HG03565 (cell line): ENCODE measurements around the gene NBDY.
A peak's percentile ranks its signal among the peaks of the same experiment; 100 is the strongest.
"Not testable (repeated sequence)": the region's sequence is repeated elsewhere in the genome, so short reads cannot be mapped to it uniquely, and the experiment has no call there.

ENCODE experiments used
- ATAC-seq: cut with Tn5 transposase; IDR thresholded peaks from one replicate; pipeline ENCODE4 v1.9.1; 2021; ENCODE audit warnings: mild to moderate bottlenecking, moderate library complexity; ENCODE audit not compliant: unreplicated experiment

The NBDY gene

GRCh38 chrX:56764153-56764974, 35.3 kb downstream of the NBDY start:
- peak; percentile 48 for ATAC-seq

DNA sequence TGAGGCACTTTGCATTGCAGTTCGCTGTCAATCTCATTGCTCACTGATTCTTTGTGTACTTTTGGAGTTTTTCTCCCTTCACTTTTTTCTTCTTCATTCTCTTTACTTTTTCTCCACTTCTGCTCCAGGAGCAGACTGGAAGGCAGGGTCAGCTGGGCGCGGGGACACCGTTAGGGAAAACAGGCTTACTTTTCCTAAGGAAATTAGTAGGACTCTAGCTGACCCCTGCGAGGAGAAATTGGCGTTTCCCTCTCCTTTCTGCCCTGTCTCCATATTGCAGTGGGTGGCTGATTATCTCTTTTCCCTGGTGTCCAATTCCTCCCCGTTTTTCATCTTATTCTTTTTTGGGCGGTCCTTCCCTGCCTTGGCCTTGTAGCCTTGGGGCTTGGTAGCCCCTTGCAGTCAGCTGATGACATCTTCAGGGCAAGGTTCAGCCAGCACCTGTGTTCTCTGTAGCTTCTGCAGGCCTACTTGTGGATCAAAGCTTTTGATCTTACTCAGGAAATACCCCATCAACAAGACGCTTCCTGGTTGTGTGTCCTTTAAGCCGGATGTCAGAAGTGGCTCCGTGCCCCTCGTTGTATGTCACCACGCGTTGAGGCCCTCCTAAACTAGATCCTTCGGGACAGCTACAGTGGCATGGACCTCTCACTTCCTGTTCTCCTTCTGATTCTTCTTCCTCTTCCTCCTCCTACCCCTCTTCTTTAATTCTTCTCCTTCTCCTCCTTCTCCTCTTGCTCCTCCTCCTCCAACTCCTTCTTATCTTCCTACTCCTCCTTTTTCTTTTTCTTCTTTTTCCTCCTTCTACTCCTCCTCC, 36.1 kb downstream of the NBDY start:
- no peak for ATAC-seq

GRCh38 chrX:56765811-56766553, 36.9 kb downstream of the NBDY start:
- no peak for ATAC-seq

DNA sequence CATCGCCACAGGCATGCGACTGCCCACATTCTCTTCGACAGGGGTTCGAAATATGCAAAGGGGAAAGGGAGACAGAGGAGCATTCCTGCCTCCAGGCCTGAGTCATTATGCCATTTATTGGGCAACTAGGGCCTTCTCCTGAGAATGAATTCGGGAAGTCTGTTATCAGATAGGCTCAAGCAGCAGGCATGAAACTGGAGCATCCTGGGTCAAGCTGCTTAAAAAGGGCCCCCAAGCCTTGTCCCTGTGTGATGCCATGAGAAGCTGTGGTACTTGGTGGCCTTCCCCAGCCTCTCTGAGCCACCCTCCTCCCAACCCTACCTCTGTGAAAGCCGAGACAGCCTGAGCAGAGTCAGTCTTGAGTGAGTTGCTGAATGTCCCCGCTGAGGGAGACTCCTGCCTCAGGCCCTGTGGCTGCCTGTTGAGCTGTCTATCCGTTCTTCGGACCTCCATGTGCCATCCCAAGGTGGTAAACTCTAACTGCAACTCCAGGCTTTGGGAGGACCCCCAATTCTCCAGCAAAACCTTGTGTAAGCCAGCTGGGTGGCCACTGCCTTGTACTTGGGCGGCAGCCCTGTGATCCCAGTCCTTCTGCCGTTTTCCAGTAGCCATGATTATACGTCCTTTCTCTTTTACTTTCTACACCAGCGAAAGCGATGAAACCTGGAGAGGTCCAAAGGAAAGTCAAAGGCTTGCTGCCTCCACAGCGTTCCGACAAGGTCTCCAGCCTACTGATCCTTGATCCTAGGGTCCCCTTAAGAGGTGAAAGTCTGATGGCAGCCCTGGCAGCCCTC, 37.7 kb downstream of the NBDY start:
- no peak for ATAC-seq

GRCh38 chrX:56767348-56768119, 38.5 kb downstream of the NBDY start:
- not testable (repeated sequence) for ATAC-seq

DNA sequence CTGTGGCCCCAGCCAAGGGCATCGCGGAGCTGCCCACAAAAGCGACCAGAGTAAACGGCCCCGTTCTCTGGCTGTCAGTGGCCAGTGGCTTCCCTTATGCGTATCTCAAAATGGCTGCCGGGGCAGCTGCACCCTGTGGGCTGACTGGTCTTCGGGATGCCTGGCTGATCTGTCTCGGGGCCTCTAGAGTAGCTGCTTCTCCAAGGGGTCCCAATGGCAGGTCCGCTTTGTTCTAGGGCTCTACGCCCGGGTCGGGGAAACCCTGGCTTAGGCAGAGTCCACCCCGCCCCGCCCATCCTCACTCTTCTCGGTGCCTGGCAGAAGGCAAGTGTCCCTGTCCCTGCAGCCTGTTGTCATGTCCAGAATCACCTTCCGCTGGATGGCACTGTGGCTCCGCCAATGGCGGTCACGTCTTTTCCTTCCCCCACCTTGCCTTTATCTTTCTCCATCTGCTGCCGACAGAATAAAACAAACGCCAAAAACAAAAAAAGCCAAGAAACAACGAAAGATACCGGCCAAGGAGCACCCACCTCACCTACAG, 39.1 kb downstream of the NBDY start:
- ATAC-seq: not testable (repeated sequence)

DNA sequence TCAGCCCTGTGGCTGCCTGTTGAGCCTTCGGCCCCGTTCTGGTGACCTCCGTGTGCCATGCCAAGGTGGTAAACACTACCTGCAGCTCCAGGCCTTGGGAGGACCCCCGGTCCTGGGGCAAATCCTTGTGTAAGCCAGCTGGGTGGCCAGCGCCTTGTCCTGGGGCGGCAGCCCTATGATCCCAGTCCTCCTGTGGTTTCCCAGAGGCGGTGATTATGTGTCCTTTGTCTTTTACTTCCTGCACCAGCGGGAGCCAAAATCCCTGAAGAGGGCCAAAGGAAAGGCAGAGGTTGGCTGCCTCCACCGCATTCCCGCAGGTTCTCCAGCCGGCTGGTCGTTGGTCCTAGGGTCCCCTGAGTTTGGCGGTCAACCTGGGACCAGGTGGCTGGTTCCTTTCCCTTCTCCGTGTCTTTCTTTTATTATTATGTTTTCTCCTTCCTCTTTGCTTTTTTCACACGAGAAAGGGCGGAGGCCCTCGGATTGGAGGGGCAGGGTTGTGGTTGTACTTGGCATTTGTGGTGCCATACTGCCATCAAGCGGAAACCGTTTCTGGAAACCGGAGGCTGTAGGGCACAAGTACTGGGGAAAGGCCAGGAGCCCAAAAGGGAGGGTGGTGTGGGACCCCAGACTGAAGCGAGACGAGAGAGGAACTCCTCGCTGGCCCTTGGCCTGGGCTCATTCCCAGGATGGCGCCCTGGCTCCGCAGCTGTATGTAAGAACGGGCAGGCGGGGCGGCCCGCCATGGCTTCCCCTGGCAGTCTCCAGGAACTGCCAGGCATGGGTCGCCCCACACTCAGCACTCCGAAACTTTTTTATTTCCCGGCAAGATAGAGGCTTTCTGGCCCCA, 43.9 kb downstream of the NBDY start:
- ATAC-seq: not testable (repeated sequence)

GRCh38 chrX:56773522-56774060, 44.5 kb downstream of the NBDY start:
- ATAC-seq: not testable (repeated sequence)

GRCh38 chrX:56778099-56778923, 49.3 kb downstream of the NBDY start:
- ATAC-seq: not testable (repeated sequence)

DNA sequence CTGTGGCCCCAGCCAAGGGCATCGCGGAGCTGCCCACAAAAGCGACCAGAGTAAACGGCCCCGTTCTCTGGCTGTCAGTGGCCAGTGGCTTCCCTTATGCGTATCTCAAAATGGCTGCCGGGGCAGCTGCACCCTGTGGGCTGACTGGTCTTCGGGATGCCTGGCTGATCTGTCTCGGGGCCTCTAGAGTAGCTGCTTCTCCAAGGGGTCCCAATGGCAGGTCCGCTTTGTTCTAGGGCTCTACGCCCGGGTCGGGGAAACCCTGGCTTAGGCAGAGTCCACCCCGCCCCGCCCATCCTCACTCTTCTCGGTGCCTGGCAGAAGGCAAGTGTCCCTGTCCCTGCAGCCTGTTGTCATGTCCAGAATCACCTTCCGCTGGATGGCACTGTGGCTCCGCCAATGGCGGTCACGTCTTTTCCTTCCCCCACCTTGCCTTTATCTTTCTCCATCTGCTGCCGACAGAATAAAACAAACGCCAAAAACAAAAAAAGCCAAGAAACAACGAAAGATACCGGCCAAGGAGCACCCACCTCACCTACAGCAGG, 50.0 kb downstream of the NBDY start:
- ATAC-seq: not testable (repeated sequence)

GRCh38 chrX:56780681-56781649, 51.9 kb downstream of the NBDY start:
- ATAC-seq: not testable (repeated sequence)

DNA sequence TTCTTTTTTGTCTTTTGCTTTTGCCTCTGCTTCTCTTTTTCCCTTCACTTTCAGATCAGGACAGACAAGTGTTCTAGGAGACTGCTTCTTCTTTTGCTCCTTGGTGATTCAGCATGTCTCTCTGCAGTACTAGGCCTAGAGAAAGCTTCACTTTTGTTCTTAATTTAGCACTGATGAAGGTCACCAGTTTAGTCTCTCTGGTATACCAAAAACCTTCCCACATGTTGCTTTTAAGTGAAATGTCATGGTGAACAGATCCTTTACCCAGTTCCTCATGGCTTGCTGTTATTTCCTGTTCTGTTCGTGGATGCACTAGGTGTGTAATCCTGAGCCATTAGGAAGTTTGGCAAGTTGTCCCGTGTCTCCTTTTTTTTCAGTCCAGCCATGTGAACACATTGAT, 53.3 kb downstream of the NBDY start:
- ATAC-seq: no peak

- no peak for ATAC-seq
Observed at GRCh38 chrX:56782791-56783449, 53.9 kb downstream of the NBDY start.

- no peak for ATAC-seq
Observed at GRCh38 chrX:56783450-56783831, 54.4 kb downstream of the NBDY start.

DNA sequence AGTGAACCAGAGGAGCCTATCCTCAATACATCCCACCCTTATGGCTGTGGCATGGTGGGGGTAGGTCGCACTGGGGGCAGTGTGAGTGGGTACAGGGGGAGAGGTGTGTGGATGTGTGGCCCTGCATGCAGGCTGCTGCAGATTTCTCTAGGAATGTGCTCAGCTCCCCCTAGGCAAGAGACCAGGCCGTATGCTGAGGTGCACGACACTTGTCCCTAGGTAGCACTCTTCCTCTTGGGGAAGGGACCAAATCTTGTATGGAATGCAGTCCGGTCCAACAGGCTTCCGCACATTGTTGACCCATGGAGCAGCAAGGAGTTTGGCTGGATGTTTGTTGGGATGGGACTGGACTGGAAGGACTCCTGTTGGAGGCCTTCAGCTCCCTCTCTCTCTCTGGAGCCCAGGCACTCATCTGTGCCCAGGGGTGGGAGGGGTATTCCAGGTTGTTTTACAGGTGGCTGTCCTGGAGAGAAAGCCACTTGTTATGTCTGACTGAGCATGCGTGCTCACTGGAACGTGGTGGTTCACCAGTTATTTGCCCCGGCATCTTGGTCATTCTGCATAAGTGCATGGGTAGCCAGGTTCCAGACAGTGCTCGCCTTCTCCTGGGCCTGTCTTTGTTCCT, 55.1 kb downstream of the NBDY start:
- ATAC-seq: no peak
